ENCODE data around the gene CCDC12. TPM values are rescaled to one million over a fixed set of nuclear protein-coding genes. Genes with fewer than 3 reads are reported as not detected.

The CCDC12 gene
- total and polyA plus RNA-seq, 8 donors, result 34.7 to 57.9 (median 46.1) TPM

- Histone ChIP-seq H3K36me3 (no peaks in the 10 kb centered on the region), H3K9me3 (no peaks in the 10 kb centered on the region), H3K4me3 (no peak overlapping the region), H3K4me1 (peaks cover 15 to 22% of the 10 kb centered on the region in 2 donors), H3K27ac (no peak overlapping the region), H3K27me3 (no peaks in the 10 kb centered on the region)
- intact Hi-C loops (cut with DNase I), result loop anchor here in 1 of 2 donors (5.0 kb wide), 1 partner anchor 199 kb away; no protein-coding TSS in a partner anchor
- ATAC-seq (no peak), DNase-seq (peak in 1 of 4 donors; percentile 27)
- no peak for TF ChIP-seq CTCF (IDR thresholded peaks at IDR 0.05)
These were observed 70.7 kb downstream of the CCDC12 start for GRCh38 chr3:46905661-46906451.

GRCh38 chr3:46905213-46905560, 71.4 kb downstream of the CCDC12 start:
- peaks cover 15 to 22% of the 10 kb centered on the region in 2 donors for H3K4me1 ChIP-seq
- no peak for ATAC-seq
- no peak overlapping the region for H3K27ac ChIP-seq
- no peaks in the 10 kb centered on the region for H3K27me3 ChIP-seq
- H3K4me3 ChIP-seq, result no peak overlapping the region
- peak in 1 of 4 donors; percentile 22 for DNase-seq
- no peaks in the 10 kb centered on the region for H3K9me3 ChIP-seq
- TF ChIP-seq CTCF (IDR thresholded peaks at IDR 0.05), result no peak
- H3K36me3 ChIP-seq, result no peaks in the 10 kb centered on the region
- intact Hi-C loops (cut with DNase I), result loop anchor here in 1 of 2 donors (5.0 kb wide), 1 partner anchor 198 kb away; no protein-coding TSS in a partner anchor

GRCh38 chr3:46904303-46905212, 72.0 kb downstream of the CCDC12 start:
- H3K9me3 ChIP-seq, result no peaks in the 10 kb centered on the region
- intact Hi-C loops (cut with DNase I), result loop anchor here in 1 of 2 donors (5.0 kb wide), 1 partner anchor 197 kb away; no protein-coding TSS in a partner anchor
- H3K4me1 ChIP-seq, result peaks cover 12 to 23% of the 10 kb centered on the region in 2 donors
- no peak for TF ChIP-seq CTCF (IDR thresholded peaks at IDR 0.05)
- H3K36me3 ChIP-seq, result no peaks in the 10 kb centered on the region
- no peak for ATAC-seq
- no peak overlapping the region for H3K27ac ChIP-seq
- H3K27me3 ChIP-seq, result peaks cover 0 to 5% of the 10 kb centered on the region in 2 donors
- DNase-seq, result peak in 1 of 4 donors; percentile 27
- H3K4me3 ChIP-seq, result no peak overlapping the region

GRCh38 chr3:46903341-46904302, 72.9 kb downstream of the CCDC12 start:
- Histone ChIP-seq H3K27me3 (peaks cover under 1 to 15% of the 10 kb centered on the region in 2 donors), H3K36me3 (no peaks in the 10 kb centered on the region), H3K9me3 (no peaks in the 10 kb centered on the region), H3K4me3 (no peak overlapping the region), H3K27ac (no peak overlapping the region), H3K4me1 (peaks cover 5 to 23% of the 10 kb centered on the region in 2 donors)
- intact Hi-C loops (cut with DNase I), result no loop called here
- ATAC-seq (peak; percentile 5), DNase-seq (peak in 1 of 4 donors; percentile 35)
- TF ChIP-seq CTCF (IDR thresholded peaks at IDR 0.05), result no peak
